Esophagus muscularis mucosa (tissue), 4 donors: ENCODE data around the gene FASTK. TPM values are rescaled to one million over a fixed set of nuclear protein-coding genes. Genes with fewer than 3 reads are reported as not detected.

ENCODE experiments used
- DNase-seq: peaks from one replicate; pipeline ENCODE4 v3.0.0-alpha.2; 2017; ENCODE audit errors: extremely low spot score
- H3K27ac ChIP-seq, 4 donors: fragments of 200-600 bp; sonication (generic); replicated peaks in 1 of 4; 1 replicate in 3 of 4; 2 replicates in 1 of 4; pipeline ENCODE4 v1.5.1; 2016 to 2019; ENCODE audit warnings: mild to moderate bottlenecking in 1 of 4
- H3K27me3 ChIP-seq, 4 donors: fragments of 200-600 bp; sonication (generic); one replicate each; pipeline versions ENCODE4 v1.5.1 to v1.6.0; 2016 to 2019
- H3K36me3 ChIP-seq, 4 donors: fragments of 200-600 bp; sonication (generic); one replicate each; pipeline ENCODE4 v1.5.1; 2016 to 2019
- H3K4me1 ChIP-seq, 4 donors: fragments of 200-600 bp; sonication (generic); one replicate each; pipeline ENCODE4 v1.5.1; 2016 to 2019
- H3K4me3 ChIP-seq, 4 donors: fragments of 200-600 bp; sonication (generic); 1 replicate in 2 of 4; 2 replicates in 2 of 4; pipeline ENCODE4 v1.5.1; 2016 to 2019; ENCODE audit warnings: mild to moderate bottlenecking in 4 of 4, moderate library complexity in 1 of 4
- H3K9me3 ChIP-seq, 4 donors: fragments of 200-600 bp; sonication (generic); 1 replicate in 3 of 4; 2 replicates in 1 of 4; pipeline ENCODE4 v1.5.1; 2016 to 2019
- EP300 ChIP-seq: sonication (generic); formaldehyde crosslinking; IDR thresholded peaks from one replicate; pipeline ENCODE4 v1.6.1; 2017; ENCODE audit warnings: antibody characterized with exemption
- POLR2A ChIP-seq: fragments of 450-650 bp; IDR thresholded peaks from one replicate; pipeline ENCODE4 v1.6.1; 2017; ENCODE audit warnings: antibody characterized with exemption, moderate library complexity, mild to moderate bottlenecking, low read depth
- POLR2AphosphoS5 ChIP-seq, 2 donors: sonication (generic); formaldehyde crosslinking; IDR thresholded peaks; one replicate each; pipeline ENCODE4 v1.6.1; 2017; ENCODE audit warnings: antibody characterized with exemption in 2 of 2
- WGBS: methylation state at CpG from one replicate; pipeline ENCODE4 v1.1.5; 2018; 5-methylcytosine and 5-hydroxymethylcytosine counted together
- intact Hi-C: fragments of 100-400 bp; cut with DNase I; formaldehyde crosslinking; loops from one replicate; pipeline ENCODE4 v1.15.1; 2023
- total RNA-seq, 4 donors: library from RNA; depleted of rRNA; stranded (reverse); fragments of >200 nt; gene quantifications; one replicate each; pipeline versions ENCODE4 v1.1.0 to v1.2.1, GENCODE V29; 2016
- TF ChIP-seq, protein P1 (sequence below), 3 experiments: fragments of 200-600 bp in 2 of 3; fragments of 450-650 bp in 1 of 3; sonication (generic) in 2 of 3; IDR thresholded peaks; one replicate each; pipeline ENCODE4 v1.5.1; 2017 to 2019; ENCODE audit warnings: antibody characterized with exemption in 3 of 3, mild to moderate bottlenecking in 2 of 3, moderate library complexity in 1 of 3

Gene FASTK
- total RNA-seq, 4 donors from 2014 or later, result 45.7 to 74.9 (median 60.4) TPM

DNA sequence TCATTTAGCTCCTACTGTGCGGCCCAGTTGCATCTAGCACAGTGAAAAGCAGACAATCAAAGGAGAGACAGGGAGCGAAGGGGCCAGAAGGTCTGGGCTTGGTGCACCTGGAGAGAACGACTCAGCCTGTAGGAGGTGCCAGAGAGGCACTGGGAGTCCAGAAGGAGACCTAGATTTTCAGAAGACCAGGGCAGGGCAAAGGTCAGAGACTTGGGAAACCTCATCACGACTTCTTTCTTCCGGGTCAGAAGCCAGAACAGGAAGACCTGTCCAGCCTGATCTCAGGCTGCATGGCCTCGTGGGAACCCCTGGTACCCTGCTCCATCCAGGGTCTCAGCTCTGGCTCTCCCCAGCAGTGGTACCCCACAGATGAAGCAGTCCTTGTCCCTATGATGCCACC, 10.8 kb upstream of the FASTK start:
- intact Hi-C loops, result no loop called here
- WGBS, result 61% methylated on average over 5 of the region's 6 CpGs
- H3K9me3 ChIP-seq, result no peaks in the 10 kb centered on the region
- no peak for DNase-seq
- peaks cover 53 to 87% (median 67%) of the 10 kb centered on the region in 4 donors for H3K4me1 ChIP-seq
- no peak overlapping the region for H3K4me3 ChIP-seq
- peak overlapping the region in 3 of 4 donors; percentile 89 to 91 (median 90) for H3K27ac ChIP-seq
- H3K36me3 ChIP-seq, result peaks cover 0 to 10% (median 6%) of the 10 kb centered on the region in 4 donors
- TF ChIP-seq POLR2A (no peak), EP300 (no peak)
- TF ChIP-seq, protein P1, sequence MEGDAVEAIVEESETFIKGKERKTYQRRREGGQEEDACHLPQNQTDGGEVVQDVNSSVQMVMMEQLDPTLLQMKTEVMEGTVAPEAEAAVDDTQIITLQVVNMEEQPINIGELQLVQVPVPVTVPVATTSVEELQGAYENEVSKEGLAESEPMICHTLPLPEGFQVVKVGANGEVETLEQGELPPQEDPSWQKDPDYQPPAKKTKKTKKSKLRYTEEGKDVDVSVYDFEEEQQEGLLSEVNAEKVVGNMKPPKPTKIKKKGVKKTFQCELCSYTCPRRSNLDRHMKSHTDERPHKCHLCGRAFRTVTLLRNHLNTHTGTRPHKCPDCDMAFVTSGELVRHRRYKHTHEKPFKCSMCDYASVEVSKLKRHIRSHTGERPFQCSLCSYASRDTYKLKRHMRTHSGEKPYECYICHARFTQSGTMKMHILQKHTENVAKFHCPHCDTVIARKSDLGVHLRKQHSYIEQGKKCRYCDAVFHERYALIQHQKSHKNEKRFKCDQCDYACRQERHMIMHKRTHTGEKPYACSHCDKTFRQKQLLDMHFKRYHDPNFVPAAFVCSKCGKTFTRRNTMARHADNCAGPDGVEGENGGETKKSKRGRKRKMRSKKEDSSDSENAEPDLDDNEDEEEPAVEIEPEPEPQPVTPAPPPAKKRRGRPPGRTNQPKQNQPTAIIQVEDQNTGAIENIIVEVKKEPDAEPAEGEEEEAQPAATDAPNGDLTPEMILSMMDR (IDR thresholded peaks at IDR 0.05), result peak in 1 of 3 experiments; percentile 55
- H3K27me3 ChIP-seq, result no peaks in the 10 kb centered on the region

DNA sequence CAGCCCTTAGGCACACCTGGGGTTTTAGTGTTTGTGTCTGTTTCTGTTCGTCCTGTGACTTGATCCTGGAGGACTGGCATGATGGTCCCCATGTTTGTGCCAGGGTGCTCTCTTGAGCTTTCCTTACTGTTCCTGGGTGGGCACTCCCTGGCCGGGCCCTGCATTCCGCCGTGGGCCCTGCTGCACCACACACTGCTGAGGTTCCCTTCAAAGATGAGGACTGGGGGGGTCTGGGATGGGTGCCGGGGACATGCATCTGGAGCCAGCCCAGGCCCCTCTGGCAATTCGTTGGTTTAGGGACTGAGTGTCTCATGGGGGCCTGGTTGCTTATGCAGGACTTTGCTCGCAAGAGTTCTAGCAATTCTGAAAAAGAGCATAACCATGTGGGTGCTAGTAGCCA, 10.4 kb upstream of the FASTK start:
- no peak for DNase-seq
- no peaks in the 10 kb centered on the region for H3K27me3 ChIP-seq
- 88% methylated on average over 7 of the region's 7 CpGs for WGBS
- no peaks in the 10 kb centered on the region for H3K9me3 ChIP-seq
- H3K4me1 ChIP-seq, result peaks cover 53 to 83% (median 67%) of the 10 kb centered on the region in 4 donors
- H3K27ac ChIP-seq, result peak overlapping the region in 3 of 4 donors; percentile 89 to 91 (median 90)
- no peak overlapping the region for H3K4me3 ChIP-seq
- intact Hi-C loops, result no loop called here
- peaks cover 0 to 10% (median 3%) of the 10 kb centered on the region in 4 donors for H3K36me3 ChIP-seq
- TF ChIP-seq, protein P1 (IDR thresholded peaks at IDR 0.05), result no peak
- no peak for TF ChIP-seq POLR2A
- no peak for TF ChIP-seq POLR2AphosphoS5 (IDR thresholded peaks at IDR 0.05)
- no peak for TF ChIP-seq EP300

DNA sequence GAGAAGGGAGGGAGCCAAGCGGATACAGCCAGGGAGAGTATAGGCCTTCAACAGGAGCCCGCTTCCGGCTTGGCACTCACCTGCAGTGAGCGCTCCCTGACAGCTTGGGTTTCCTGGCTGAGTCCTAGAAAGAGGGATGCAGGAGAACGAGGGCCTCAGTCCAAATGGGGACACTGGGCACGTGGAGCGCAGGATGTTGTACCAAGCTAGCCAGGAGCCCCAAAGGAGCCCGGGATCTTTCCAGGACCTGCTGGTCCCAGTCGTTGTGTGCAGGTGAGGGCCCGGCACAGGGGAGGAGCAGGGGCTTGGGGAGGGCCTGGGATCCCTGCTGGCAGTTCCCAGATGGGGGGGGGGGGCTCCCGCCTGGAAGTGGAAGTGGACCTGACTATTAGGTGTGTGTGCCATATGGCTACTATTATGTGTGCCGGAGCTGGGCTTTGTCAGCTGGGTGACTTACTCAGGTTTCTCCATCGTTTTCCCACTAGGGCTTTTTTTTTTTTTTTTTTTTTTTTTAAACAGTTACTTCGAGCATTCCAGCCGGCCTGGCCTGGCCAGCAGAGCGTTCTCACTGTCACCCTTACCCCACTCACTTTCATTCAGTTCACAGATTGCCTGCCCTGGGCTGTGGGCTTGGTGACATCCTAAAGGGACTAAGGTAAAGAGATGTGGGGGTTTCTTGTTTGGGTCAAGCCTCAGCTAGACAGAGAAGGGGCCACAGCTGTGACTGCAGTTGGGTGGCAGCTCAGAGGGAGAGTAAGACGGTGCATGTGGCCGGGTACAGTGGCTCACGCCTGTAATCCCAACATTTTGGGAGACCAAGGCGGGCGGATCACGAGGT, 9.5 kb upstream of the FASTK start:
- DNase-seq, result no peak
- peaks cover 0 to 10% (median 2%) of the 10 kb centered on the region in 4 donors for H3K36me3 ChIP-seq
- no peaks in the 10 kb centered on the region for H3K9me3 ChIP-seq
- 60% methylated on average over 22 of the region's 22 CpGs for WGBS
- intact Hi-C loops, result no loop called here
- no peaks in the 10 kb centered on the region for H3K27me3 ChIP-seq
- H3K4me3 ChIP-seq, result peak overlapping the region; percentile 77 to 89 (median 80)
- peak overlapping the region; percentile 88 to 91 (median 90) for H3K27ac ChIP-seq
- H3K4me1 ChIP-seq, result peaks cover 59 to 84% (median 71%) of the 10 kb centered on the region in 4 donors
- TF ChIP-seq POLR2AphosphoS5 (IDR thresholded peaks at IDR 0.05) (no peak), EP300 (no peak), POLR2A (no peak)
- TF ChIP-seq, protein P1 (IDR thresholded peaks at IDR 0.05), result no peak

DNA sequence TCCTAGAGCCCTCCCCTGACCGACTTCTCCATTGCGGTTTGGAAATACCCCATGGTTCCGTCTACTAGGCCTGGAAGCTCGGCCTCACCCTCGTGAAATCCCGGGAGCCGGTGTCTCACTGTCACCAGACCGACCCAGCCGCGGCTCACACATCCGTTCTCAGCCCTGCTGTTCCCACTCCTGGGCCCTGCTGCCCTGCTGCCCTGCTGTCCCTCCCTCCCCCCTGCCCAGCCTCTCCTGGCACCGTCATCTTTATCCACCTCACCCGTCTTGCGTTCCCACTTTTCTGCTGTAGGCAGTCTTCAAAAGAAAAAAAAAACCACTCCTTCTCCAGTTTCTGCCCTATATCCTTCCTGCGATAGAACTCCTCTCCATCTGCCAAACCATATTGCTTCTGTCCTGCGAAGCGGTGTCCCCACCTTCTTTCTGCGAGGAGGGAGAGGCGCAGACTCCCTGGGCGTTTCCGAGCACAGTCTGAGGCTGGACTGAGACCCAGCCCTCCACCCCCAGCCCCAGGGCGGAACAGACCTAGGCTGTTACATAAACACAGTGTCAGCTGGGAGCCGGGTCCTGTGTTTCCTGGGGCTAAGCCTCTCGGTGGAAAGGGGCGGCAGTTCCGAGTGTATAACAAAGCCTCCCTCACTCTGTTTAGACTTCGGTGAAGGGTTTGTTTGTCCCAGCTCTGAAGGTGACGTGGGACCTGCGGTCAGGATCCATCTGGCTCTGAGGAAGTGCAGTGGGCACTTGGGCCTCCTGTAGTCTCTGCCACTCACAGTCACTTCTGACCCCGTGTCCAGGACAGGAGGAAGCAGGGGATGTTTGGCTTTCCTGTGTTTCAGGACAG, 8.5 kb upstream of the FASTK start:
- H3K27ac ChIP-seq, result peak overlapping the region; percentile 88 to 91 (median 90)
- no peaks in the 10 kb centered on the region for H3K27me3 ChIP-seq
- 23% methylated on average over 27 of the region's 30 CpGs for WGBS
- intact Hi-C loops, result no loop called here
- TF ChIP-seq POLR2A, result no peak
- TF ChIP-seq, protein P1 (IDR thresholded peaks at IDR 0.05), result no peak
- no peak for TF ChIP-seq EP300
- peak; percentile 69 to 70 for TF ChIP-seq POLR2AphosphoS5 (IDR thresholded peaks at IDR 0.05)
- no peak for DNase-seq
- peaks cover 58 to 79% (median 67%) of the 10 kb centered on the region in 4 donors for H3K4me1 ChIP-seq
- H3K4me3 ChIP-seq, result peak overlapping the region; percentile 77 to 89 (median 80)
- no peaks in the 10 kb centered on the region for H3K9me3 ChIP-seq
- H3K36me3 ChIP-seq, result peaks cover 0 to 10% (median 2%) of the 10 kb centered on the region in 4 donors
